ENCODE data around the gene ZNF334.

ZNF334 gene

DNA sequence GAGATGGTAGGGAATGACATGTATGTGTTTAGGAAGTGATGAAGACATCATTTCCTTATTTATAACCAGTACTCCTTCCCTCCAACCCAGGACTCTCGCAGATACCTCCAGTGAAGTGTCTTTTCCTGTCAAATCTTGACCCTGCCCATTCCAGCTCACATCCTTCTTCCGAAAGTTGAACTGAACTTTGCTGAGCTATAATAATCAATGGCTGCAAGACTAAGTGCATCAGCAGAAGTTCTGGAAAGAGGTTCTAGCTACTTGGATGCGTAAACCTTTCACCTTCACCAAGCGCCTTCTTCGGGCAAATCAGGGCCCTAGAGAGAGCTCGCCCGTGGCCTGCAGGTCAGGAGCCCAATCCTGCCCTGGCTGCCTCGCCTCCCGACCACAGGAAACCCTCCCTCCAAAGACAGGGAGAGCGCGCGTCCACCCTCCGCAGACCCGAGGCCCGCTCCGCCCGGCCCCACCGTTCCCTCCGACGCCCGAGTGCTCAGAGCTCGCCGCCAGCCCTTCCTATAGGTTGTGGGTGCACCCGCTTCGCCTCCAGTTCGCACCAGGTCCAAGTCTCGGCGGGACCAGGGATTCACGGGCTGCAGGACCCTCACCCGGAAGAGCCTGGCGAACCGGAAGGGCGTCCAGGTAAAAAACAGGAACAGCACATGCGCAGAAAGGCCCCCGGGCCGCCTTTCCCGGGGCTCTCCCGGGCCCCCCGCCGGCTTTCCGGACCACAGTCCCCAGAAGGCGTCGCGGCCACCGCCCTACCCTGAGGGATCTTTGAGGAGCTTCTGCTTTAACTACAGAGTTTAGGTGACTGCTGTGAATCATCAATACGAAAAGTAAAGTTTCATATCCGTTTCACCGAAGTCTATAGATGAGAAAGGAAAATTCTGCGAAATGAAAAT, at the start of gene ZNF334:
Gene ZNF334, minus strand, starts transcription at position 617 of the 902 bp plus-strand sequence. CDS start 1,457 bp downstream, outside the sequence.
- Mint-ChIP-seq H3K4me3 (peak within 1 kb of the TSS; percentile 89 to 93), H3K36me3 (peaks cover 3 to 5% of the 10 kb centered on the region in 2 donors), H3K4me1 (peaks cover 0 to 10% of the 10 kb centered on the region in 2 donors), H3K9me3 (peaks cover 0 to 3% of the 10 kb centered on the region in 2 donors), H3K27me3 (peaks cover 33 to 50% of the 10 kb centered on the region in 2 donors), H3K27ac (peak within 1 kb of the TSS; percentile 67)
- peak; percentile 98 for ATAC-seq (replicated peaks)
- peak; percentile 44 for DNase-seq

DNA sequence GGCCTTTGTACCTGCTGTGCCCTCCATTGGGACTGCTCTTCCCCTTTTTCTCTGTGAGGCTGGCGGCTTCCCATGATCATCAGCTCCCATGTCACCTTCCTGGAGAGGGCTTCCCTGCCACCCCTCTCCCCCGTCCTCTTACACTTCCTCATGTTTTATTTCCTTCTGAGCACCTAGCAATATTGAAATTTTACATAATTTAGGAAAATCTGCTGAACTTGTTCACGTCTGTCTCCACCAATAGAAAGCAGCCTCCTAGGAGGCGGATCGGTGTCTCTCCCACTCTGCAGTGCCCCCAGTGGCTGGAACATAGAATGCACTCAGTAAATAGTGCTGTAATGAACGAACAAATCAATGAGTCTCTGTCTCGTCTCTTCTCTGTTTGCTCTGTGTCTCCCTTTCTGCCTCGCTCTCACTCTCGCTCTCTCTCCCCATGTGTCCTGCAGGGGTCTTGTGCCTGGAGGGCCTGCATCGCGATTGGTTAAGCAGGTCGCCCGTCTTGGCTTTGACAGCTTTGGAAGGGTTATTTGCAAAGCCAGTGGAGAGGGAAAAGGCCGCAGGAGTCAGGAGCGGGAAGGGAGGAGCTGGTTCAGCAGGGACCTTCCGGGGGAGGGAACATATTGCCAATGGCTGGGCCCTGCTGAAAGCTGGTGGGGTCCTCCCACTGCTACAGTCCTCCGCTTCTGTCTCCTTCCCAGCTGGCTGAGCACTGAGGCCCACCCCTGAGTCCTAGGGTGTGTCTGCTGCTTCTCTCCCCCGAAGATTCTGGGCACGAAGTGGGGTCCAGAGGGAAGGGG, 49.2 kb upstream of the ZNF334 start:
- peaks cover 8 to 11% of the 10 kb centered on the region in 2 donors for H3K4me1 Mint-ChIP-seq
- DNase-seq (peak; percentile 52), ATAC-seq (replicated peaks) (peak; percentile 86 to 87)
- H3K27me3 Mint-ChIP-seq = peaks cover 8 to 17% of the 10 kb centered on the region in 2 donors
- no peak overlapping the region for H3K4me3 Mint-ChIP-seq
- H3K27ac Mint-ChIP-seq = no peak overlapping the region
- H3K9me3 Mint-ChIP-seq = no peaks in the 10 kb centered on the region
- no peaks in the 10 kb centered on the region for H3K36me3 Mint-ChIP-seq

DNA sequence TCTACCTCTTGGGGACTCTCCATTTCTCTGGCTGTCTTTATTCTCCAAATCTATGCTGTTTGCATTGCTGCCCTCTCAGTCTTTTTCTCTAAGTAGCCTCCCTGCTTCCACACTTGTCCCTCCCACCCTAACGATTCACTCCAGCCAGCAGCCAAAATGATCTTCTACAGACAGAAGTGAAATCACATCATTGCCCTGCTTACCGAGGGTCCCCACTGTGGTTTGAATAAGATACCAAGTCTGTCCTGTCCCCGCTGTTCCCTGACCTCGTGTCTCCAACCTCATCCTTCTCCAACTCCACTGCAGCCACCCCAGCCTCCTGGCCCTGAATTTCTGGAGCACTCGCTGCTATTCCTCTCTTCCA, 48.6 kb upstream of the ZNF334 start:
- DNase-seq (no peak), ATAC-seq (replicated peaks) (no peak)
- Mint-ChIP-seq H3K36me3 (no peaks in the 10 kb centered on the region), H3K9me3 (no peaks in the 10 kb centered on the region), H3K4me1 (peaks cover 13 to 15% of the 10 kb centered on the region in 2 donors), H3K27ac (no peak overlapping the region), H3K4me3 (no peak overlapping the region), H3K27me3 (peaks cover 6 to 14% of the 10 kb centered on the region in 2 donors)

DNA sequence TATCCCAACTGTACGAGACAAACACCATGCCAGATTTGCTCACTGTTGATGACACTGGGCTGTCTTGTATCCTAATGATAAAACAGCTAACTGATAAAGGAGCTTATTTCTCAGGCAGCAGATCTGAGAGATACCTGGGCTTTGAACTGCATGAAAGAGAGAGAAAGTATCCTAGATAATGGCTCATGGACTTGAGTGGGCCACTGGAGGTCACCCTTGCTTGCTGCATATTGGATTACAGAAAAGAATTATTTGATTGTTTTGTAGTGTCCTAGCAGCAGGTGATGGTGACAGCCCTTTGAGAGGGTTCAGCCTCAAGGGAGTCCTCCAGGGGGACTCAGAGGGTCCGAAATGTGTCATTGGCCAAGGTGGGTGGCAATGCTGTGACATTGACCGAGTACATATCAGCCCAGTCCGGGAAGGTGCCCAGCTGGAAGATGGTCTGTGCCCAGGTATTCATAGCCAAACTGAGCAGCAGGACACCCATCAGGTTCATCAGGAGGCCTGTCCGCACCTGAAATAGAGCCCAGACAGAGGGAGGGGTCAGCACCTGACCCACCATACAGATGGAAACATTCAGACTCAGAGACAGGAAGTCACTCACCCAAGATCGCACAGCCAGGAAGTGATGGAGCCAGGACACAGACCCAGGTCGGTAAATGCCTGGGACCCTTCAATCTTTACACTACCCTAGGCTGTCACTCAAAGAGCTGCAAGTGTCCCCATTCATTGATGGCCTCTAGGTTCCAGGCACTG, 46.5 kb upstream of the ZNF334 start:
- no peaks in the 10 kb centered on the region for H3K27me3 Mint-ChIP-seq
- ATAC-seq (replicated peaks) (no peak), DNase-seq (no peak)
- no peaks in the 10 kb centered on the region for H3K36me3 Mint-ChIP-seq
- no peak overlapping the region for H3K27ac Mint-ChIP-seq
- no peak overlapping the region for H3K4me3 Mint-ChIP-seq
- no peaks in the 10 kb centered on the region for H3K9me3 Mint-ChIP-seq
- peaks cover 22 to 29% of the 10 kb centered on the region in 2 donors for H3K4me1 Mint-ChIP-seq

DNA sequence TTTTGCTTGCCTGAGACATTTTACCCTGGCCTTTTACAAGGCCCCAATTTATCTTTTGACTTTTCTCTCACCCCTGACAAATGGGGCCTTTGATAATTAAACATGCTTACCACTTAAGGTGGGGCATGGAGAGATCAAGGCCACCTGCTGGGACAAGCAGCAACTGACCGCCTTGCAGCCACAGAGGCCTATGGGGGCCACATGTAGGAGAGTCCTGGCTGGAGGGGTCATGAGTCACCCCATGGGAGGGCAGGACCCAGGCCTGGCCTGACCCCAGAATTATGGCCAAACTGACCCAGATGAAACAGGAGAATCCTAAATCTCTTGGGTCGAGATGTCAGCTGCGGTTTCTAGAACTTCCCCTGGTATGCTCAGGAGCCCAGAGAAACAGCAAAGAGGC, 45.6 kb upstream of the ZNF334 start:
- no peaks in the 10 kb centered on the region for H3K9me3 Mint-ChIP-seq
- no peak for DNase-seq
- H3K27ac Mint-ChIP-seq = no peak overlapping the region
- peaks cover 24 to 35% of the 10 kb centered on the region in 2 donors for H3K4me1 Mint-ChIP-seq
- H3K27me3 Mint-ChIP-seq = no peaks in the 10 kb centered on the region
- ATAC-seq (replicated peaks) = no peak
- H3K4me3 Mint-ChIP-seq = no peak overlapping the region
- no peaks in the 10 kb centered on the region for H3K36me3 Mint-ChIP-seq

DNA sequence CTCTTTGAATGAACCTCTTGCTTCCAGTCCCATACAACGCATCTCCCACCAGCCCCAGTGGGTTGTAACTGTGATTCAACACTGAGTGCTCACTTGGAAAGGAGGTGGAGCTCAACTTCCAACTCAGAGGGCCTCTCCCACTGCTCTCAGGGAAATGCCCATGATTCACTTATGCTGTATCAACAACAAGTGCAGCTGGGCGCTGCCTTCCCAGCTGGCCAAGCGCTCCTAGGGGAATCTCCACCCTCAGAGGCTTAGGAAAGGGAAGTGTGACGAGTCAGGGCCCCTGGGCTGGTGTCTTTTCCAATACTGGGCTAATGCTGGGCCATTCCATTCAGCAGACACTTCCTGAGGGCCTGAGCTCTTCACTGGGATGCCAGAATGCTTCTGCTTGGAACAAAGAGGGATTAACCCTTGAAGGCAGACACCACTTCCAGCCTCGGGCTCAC, 45.2 kb upstream of the ZNF334 start:
- DNase-seq (no peak), ATAC-seq (replicated peaks) (peak in 1 of 2 donors; percentile 51)
- Mint-ChIP-seq H3K4me3 (no peak overlapping the region), H3K4me1 (peaks cover 25 to 35% of the 10 kb centered on the region in 2 donors), H3K36me3 (no peaks in the 10 kb centered on the region), H3K27me3 (no peaks in the 10 kb centered on the region), H3K27ac (no peak overlapping the region), H3K9me3 (no peaks in the 10 kb centered on the region)

DNA sequence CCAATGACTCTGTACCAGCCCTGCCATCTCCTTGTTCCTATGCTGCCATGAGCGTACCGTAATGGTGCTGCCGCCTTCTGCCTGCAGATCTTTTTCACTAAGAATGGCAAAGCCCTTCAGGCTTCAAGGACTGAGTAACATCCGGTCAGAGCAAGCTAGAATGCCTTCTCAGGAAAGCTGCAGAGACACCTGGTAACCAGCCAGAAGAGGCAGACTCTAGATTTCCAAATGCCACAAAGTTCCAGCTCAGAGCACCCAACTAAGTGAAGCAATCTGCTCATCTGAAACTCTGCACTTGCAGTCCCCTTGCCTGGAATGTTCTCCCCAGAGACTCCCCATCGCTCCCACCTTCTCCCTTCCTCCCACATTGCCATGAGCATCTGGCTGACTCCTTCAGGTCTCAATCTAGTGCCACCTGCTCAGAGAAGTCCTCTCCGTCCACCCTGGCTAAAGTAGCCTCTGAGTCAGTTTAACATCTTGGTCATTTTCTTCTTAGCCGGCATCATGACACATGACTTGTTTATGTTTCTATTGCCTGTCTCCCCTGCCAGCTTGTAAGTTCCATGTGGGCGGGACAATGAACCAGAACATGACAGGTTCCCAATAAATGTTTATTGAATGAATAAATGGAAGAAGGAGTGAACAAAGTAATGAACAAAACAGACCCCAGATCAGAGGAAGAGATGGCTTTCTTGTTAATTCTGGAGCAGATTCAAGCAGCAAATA, 44.0 kb upstream of the ZNF334 start:
- no peak for ATAC-seq (replicated peaks)
- no peak overlapping the region for H3K4me3 Mint-ChIP-seq
- no peak overlapping the region for H3K27ac Mint-ChIP-seq
- peaks cover 36 to 46% of the 10 kb centered on the region in 2 donors for H3K4me1 Mint-ChIP-seq
- no peaks in the 10 kb centered on the region for H3K27me3 Mint-ChIP-seq
- no peak for DNase-seq
- H3K9me3 Mint-ChIP-seq = no peaks in the 10 kb centered on the region
- no peaks in the 10 kb centered on the region for H3K36me3 Mint-ChIP-seq

DNA sequence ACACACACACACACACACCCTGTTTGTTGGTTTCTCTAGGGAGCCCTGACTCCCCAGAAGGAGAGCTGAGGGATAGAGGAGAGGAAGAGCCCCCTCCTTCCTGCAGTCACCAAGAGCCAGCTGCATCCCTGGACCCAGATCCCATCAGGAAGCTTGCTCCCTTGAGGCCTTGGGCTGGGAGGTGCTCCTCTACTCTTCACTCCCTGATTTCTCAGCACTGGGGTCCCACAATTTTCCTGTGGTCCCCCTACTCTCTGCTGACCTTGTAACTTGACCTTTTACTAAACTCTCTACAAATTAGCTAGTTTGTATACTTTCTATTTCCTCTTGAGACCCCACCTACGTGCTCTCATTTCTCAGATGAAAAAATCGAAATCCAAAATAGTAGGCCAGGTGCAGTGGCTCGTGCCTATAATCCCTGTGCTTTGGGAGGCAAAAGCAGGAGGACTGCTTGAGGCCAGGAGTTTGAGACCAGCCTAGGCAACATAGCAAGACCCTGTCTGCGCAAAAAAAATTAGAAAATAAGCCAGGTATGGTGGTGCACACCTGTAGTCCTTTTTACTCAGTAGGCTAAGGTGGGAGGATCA, 42.1 kb upstream of the ZNF334 start:
- peak overlapping the region; percentile 79 for H3K27ac Mint-ChIP-seq
- H3K36me3 Mint-ChIP-seq = no peaks in the 10 kb centered on the region
- no peaks in the 10 kb centered on the region for H3K9me3 Mint-ChIP-seq
- H3K4me3 Mint-ChIP-seq = no peak overlapping the region
- H3K27me3 Mint-ChIP-seq = no peaks in the 10 kb centered on the region
- ATAC-seq (replicated peaks) (no peak), DNase-seq (no peak)
- H3K4me1 Mint-ChIP-seq = peaks cover 46 to 65% of the 10 kb centered on the region in 2 donors

DNA sequence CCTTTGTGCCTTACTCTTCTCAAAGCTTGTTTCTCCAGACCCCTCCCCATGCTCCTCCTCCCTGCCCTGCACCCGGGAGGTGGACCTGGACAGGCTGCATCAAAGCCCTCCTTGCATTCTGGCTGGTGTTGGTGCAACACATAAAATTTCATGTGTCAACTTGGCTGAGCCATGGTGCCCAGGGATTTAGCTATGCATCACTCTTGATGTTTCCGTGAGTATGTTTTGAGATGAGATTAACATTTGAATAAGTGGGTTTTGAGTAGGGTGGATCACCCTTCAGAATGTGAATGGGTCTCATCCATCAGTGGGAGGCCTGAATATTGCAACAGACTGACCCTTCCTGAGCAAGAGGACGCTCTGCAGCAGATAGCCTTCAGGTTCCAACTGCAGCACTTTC, 41.5 kb upstream of the ZNF334 start:
- Mint-ChIP-seq H3K4me3 (no peak overlapping the region), H3K36me3 (no peaks in the 10 kb centered on the region), H3K27ac (no peak overlapping the region), H3K9me3 (no peaks in the 10 kb centered on the region), H3K4me1 (peaks cover 49 to 69% of the 10 kb centered on the region in 2 donors), H3K27me3 (no peaks in the 10 kb centered on the region)
- ATAC-seq (replicated peaks) (no peak), DNase-seq (no peak)

DNA sequence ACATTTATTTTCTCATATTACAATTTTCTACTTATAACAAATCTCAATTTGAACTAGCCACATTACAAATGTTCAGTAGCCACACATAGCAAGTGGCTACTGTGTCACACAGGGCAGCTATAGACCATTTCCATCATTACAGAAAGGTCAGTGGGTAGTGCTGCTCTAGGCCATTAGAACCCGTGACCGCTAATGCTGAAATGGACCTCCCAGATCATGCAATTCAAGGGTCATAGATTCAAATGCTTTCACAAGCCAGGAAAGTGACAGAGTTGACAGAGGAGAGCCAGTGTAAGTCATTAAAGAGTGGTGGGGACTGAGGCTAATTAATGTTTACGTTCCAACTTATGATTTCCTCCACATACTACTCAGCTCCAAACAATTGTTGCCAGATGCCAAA, 40.6 kb upstream of the ZNF334 start:
- Mint-ChIP-seq H3K27ac (peak overlapping the region; percentile 47), H3K9me3 (no peaks in the 10 kb centered on the region)

DNA sequence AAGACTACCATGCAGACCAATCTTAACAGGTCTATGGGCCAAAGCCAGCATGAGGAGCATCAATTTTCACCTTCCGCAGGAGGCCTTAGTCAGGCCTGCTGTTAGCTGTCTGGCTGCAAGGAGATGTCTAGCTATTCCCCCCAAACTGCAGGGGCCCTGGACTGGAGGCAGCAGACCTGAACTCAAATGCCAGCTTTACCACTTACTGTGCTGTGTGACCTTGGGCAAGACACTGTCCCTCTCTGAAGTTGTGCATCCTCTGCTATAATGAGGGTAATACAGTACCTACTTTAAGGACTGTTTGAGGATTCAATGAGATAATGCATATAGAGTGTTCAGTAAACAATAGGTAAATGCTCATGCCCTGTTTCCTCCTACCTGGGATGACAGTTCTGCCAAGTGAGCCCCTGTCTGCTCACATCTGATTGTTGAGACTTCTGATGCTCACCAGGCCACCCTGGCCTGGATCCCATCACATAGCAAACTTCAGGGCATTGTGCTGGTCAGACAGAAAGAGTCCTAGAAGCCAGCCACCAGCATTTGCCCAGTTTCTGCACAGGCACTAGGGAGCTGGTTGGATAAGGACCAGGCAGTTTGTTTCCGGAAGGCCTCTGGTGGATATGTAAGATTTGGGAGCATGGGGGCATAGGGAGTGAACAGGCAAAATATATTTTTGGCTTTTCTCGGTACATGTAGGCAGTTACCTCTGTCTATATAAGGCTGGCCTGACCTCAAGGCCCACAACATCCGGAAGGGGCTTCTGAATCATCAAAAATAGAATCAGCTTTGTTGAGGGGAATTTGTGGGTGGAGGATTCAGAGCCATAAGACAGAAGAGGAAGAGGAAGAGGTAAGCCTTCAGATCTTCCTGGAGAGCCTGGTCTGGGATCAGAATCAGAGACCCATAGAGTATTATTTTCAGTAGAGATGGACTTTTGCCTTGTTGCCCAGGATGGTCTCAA, 39.4 kb upstream of the ZNF334 start:
- Mint-ChIP-seq H3K4me1 (peaks cover 44 to 60% of the 10 kb centered on the region in 2 donors), H3K27ac (peak overlapping the region; percentile 94), H3K4me3 (peak overlapping the region; percentile 45 to 69), H3K27me3 (no peaks in the 10 kb centered on the region), H3K36me3 (no peaks in the 10 kb centered on the region), H3K9me3 (no peaks in the 10 kb centered on the region)
- DNase-seq (peak; percentile 42), ATAC-seq (replicated peaks) (peak; percentile 88)

More for the DNA sequence above, 40.6 kb upstream of the ZNF334 start:
- no peak for DNase-seq
- Mint-ChIP-seq H3K4me1 (peaks cover 49 to 69% of the 10 kb centered on the region in 2 donors), H3K4me3 (no peak overlapping the region), H3K27me3 (no peaks in the 10 kb centered on the region), H3K36me3 (no peaks in the 10 kb centered on the region)
- no peak for ATAC-seq (replicated peaks)

DNA sequence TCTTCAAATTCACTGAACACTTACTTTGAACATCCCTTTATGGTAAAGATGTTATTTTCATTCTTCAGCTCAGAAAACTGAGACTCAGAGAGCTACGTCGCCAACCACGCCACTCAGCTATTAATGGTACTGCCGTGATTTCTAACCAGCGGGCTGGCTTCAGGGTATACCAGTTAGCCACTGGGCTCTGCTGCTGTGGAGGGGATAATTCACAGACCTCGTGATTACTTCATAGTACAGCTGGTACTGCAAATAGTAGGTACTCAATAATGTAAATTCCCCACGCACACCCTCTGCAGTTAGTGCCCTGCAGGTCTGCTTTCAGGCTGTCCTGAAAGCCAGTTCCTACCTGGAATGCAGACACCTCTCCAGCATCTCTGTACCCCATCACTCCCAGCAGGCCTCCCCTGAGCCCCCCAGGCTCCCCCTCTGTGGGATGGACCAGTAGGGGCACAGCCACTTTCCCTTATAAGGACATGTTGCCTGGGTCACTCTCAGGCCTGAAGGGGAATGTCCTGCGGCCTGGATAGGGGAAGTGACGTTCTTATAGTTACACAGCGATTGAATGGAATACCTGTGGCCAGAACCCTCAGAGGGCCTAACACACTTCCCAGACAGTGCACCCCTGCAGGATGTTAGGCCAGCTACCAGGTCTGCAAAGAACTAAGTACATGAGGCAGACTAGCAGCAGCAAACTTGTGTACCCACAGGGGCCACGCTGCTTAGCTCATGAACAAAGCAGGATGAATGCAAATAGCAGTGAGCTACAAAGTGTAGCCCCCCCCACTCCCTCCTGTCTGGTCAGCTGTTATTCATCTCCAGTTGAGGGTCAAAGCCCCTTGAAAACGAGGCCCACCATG, 38.4 kb upstream of the ZNF334 start:
- ATAC-seq (replicated peaks) = peak; percentile 22 to 60
- no peak overlapping the region for H3K27ac Mint-ChIP-seq
- no peaks in the 10 kb centered on the region for H3K27me3 Mint-ChIP-seq
- H3K4me3 Mint-ChIP-seq = no peak overlapping the region
- peaks cover 39 to 54% of the 10 kb centered on the region in 2 donors for H3K4me1 Mint-ChIP-seq
- no peaks in the 10 kb centered on the region for H3K36me3 Mint-ChIP-seq
- DNase-seq = no peak
- H3K9me3 Mint-ChIP-seq = no peaks in the 10 kb centered on the region
